A673 (cell line): ENCODE results near the gene SLC4A9.

Experiments used
- EZH2 ChIP-seq: fragments of 200-600 bp; sonication (generic); IDR thresholded peaks from 2 replicates; pipeline ENCODE4 v1.6.1; 2017; ENCODE audit warnings: borderline replicate concordance, low read depth, mild to moderate bottlenecking, mixed read lengths, antibody characterized with exemption, low read length; ENCODE audit not compliant: poor library complexity, severe bottlenecking
- TF ChIP-seq, protein P1 (sequence below): fragments of 300-800, 200-600 bp; sonication (generic); conservative IDR thresholded peaks from 2 replicates; pipeline ENCODE4 v1.5.1; 2017; ENCODE audit warnings: low read depth, mild to moderate bottlenecking, antibody characterized with exemption, low read length, moderate library complexity, mixed read lengths

DNA sequence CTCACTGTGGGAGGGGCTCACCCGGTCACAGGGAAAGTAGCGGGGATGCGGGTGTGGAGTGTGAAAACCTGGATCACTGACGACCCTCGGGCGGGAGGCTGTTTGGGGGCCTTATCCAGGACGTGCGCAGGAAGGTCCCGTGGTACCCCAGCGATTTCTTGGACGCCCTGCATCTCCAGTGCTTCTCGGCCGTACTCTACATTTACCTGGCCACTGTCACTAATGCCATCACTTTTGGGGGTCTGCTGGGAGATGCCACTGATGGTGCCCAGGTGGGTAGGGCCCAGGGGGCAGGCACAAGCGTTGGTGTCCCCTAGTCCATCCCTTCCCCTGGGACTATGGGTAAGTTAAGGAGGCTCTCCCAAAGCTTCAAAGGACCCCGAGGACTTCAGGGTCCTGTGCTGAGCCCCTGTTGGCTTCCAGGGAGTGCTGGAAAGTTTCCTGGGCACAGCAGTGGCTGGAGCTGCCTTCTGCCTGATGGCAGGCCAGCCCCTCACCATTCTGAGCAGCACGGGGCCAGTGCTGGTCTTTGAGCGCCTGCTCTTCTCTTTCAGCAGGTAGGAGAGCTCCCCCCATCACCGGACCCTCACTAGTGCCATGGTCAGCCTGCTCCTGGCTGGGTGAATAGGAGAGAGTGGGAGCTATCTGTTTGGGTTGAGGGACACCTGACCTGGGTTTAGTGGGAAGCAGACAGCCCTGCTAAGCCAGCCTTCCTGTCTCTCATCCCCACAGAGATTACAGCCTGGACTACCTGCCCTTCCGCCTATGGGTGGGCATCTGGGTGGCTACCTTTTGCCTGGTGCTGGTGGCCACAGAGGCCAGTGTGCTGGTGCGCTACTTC, 3.9 kb downstream of the SLC4A9 start:
- TF ChIP-seq, protein P1, sequence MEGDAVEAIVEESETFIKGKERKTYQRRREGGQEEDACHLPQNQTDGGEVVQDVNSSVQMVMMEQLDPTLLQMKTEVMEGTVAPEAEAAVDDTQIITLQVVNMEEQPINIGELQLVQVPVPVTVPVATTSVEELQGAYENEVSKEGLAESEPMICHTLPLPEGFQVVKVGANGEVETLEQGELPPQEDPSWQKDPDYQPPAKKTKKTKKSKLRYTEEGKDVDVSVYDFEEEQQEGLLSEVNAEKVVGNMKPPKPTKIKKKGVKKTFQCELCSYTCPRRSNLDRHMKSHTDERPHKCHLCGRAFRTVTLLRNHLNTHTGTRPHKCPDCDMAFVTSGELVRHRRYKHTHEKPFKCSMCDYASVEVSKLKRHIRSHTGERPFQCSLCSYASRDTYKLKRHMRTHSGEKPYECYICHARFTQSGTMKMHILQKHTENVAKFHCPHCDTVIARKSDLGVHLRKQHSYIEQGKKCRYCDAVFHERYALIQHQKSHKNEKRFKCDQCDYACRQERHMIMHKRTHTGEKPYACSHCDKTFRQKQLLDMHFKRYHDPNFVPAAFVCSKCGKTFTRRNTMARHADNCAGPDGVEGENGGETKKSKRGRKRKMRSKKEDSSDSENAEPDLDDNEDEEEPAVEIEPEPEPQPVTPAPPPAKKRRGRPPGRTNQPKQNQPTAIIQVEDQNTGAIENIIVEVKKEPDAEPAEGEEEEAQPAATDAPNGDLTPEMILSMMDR = no peak
- TF ChIP-seq EZH2 = no peak
